GM18507 (cell line): Measurements from ENCODE around the gene HSPA12A.

ENCODE experiments used
- DNase-seq: peaks from one replicate; pipeline ENCODE4 v3.0.0; 2011; ENCODE audit warnings: low read depth; ENCODE audit not compliant: insufficient read length; ENCODE audit errors: extremely low spot score
- FAIRE-seq: peaks from 2 replicates; lab custom pipeline; 2011; peaks lifted over from hg19 to GRCh38; lab: Jason Lieb, UNC

The HSPA12A gene

GRCh38 chr10:116676118-116676517, 66.2 kb downstream of the HSPA12A start:
- FAIRE-seq (no peak), DNase-seq (no peak)

GRCh38 chr10:116674901-116675423, 67.4 kb downstream of the HSPA12A start:
- FAIRE-seq, result no peak
- DNase-seq, result no peak

- no peak for FAIRE-seq
- DNase-seq, result no peak
Observed at GRCh38 chr10:116673866-116674265, 68.5 kb downstream of the HSPA12A start.

- no peak for FAIRE-seq
- no peak for DNase-seq
Observed at GRCh38 chr10:116672891-116673290, 69.5 kb downstream of the HSPA12A start.

- FAIRE-seq, result no peak
- DNase-seq, result no peak
Observed at GRCh38 chr10:116671274-116671926, 71.0 kb downstream of the HSPA12A start.

- DNase-seq (no peak), FAIRE-seq (no peak)
Observed at GRCh38 chr10:116670706-116671105, 71.7 kb downstream of the HSPA12A start.

- no peak for FAIRE-seq
- no peak for DNase-seq
Observed at GRCh38 chr10:116669832-116670644, 72.3 kb downstream of the HSPA12A start.

GRCh38 chr10:116669080-116669479, 73.3 kb downstream of the HSPA12A start:
- no peak for FAIRE-seq
- DNase-seq, result no peak

- DNase-seq (no peak), FAIRE-seq (no peak)
Observed at GRCh38 chr10:116668446-116668845, 73.9 kb downstream of the HSPA12A start.

- no peak for FAIRE-seq
- DNase-seq, result no peak
Observed at GRCh38 chr10:116668018-116668417, 74.3 kb downstream of the HSPA12A start.

- no peak for DNase-seq
- no peak for FAIRE-seq
Observed at GRCh38 chr10:116667484-116667883, 74.9 kb downstream of the HSPA12A start.

- DNase-seq (no peak), FAIRE-seq (no peak)
Observed at GRCh38 chr10:116665541-116666125, 76.7 kb downstream of the HSPA12A start.

GRCh38 chr10:116664631-116665030, 77.7 kb downstream of the HSPA12A start:
- DNase-seq (no peak), FAIRE-seq (no peak)

GRCh38 chr10:116663342-116663741, 79.0 kb downstream of the HSPA12A start:
- DNase-seq, result no peak
- no peak for FAIRE-seq

GRCh38 chr10:116660860-116661259, 81.5 kb downstream of the HSPA12A start:
- DNase-seq (no peak), FAIRE-seq (no peak)

- FAIRE-seq, result no peak
Observed at GRCh38 chr10:116659049-116659670, 83.2 kb downstream of the HSPA12A start.

GRCh38 chr10:116657863-116658551, 84.4 kb downstream of the HSPA12A start:
- FAIRE-seq (no peak), DNase-seq (no peak)

More at GRCh38 chr10:116659049-116659670, 83.2 kb downstream of the HSPA12A start:
- no peak for DNase-seq

GRCh38 chr10:116656044-116656443, 86.3 kb downstream of the HSPA12A start:
- FAIRE-seq (no peak), DNase-seq (no peak)

GRCh38 chr10:116655568-116655967, 86.8 kb downstream of the HSPA12A start:
- FAIRE-seq (no peak), DNase-seq (no peak)
